ENCODE data around the gene SNX3.
A peak's percentile ranks its signal among the peaks of the same experiment; 100 is the strongest.

Gene SNX3

DNA sequence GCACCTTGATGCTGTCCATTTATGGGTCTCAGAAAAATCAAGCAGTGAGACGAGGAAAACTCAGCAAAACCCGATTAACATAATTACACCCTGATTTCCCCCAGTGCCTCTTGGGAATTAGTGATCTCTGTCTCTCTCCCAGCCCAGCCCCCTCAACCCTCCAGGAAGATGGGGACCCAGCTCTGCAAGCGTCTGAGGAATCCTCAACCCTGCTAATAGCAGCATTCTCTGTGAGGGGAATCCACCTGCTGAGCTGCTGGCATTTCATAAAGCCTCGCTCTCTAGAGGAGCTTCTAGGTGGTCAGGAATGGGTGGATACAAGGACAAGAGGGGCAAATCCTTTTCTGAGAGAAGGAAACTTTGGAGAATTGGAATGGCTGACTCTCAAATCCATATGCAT, 81.1 kb downstream of the SNX3 start:
- H3K4me3 ChIP-seq (ENCODE audit: low read depth, low read length), result no peak overlapping the region
- TF ChIP-seq, protein P1, sequence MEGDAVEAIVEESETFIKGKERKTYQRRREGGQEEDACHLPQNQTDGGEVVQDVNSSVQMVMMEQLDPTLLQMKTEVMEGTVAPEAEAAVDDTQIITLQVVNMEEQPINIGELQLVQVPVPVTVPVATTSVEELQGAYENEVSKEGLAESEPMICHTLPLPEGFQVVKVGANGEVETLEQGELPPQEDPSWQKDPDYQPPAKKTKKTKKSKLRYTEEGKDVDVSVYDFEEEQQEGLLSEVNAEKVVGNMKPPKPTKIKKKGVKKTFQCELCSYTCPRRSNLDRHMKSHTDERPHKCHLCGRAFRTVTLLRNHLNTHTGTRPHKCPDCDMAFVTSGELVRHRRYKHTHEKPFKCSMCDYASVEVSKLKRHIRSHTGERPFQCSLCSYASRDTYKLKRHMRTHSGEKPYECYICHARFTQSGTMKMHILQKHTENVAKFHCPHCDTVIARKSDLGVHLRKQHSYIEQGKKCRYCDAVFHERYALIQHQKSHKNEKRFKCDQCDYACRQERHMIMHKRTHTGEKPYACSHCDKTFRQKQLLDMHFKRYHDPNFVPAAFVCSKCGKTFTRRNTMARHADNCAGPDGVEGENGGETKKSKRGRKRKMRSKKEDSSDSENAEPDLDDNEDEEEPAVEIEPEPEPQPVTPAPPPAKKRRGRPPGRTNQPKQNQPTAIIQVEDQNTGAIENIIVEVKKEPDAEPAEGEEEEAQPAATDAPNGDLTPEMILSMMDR (IDR thresholded peaks at IDR 0.05; ENCODE audit: low read depth, low read length), result no peak
- TF ChIP-seq POLR2A (IDR thresholded peaks at IDR 0.05; ENCODE audit: extremely low read depth, insufficient read length) (no peak), MYC (IDR thresholded peaks at IDR 0.05; ENCODE audit: low read depth, low read length) (no peak)
- TF ChIP-seq, protein P2, sequence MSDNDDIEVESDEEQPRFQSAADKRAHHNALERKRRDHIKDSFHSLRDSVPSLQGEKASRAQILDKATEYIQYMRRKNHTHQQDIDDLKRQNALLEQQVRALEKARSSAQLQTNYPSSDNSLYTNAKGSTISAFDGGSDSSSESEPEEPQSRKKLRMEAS (IDR thresholded peaks at IDR 0.05; ENCODE audit: low read depth, low read length), result no peak
- DNase-seq (ENCODE audit: low read depth), result no peak

DNA sequence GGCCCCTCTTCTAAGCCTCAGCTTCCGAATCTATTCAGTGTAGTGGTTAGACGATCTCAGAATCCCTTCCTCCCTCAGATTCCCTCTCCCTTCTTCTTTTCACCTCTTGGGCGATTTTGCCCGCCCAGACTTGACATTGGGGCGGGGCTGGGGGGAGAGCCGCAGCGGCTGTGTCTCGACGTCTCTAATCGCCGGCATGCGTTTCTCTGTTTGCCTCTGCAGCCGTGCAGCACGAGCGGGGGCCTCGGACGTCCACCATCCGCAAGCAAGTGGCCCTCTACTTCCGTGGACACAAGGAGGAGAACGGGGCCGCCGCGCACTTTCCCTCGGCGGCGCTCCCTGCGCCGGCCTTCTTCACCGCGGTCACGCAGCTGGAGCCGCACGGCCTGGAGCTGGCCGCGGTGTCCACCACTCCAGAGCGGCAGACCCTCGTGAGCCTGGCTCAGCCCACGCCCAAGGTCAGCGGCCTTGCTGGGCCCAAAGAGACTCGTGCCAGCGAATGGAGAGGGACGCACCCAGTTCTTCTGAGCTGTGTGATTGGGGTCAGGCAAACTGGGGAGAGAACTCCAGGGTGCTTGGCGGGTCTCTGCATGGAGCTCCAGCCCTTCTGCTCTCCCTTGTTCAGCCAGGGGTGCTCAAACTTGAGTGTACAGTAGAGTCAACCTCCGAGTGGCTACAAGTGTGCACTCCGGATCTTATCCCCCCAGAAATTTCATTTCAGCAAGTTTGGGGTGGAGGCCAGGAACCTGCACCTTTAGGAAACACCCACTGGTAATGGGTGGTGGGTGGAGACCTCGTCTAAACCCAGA, 84.4 kb downstream of the SNX3 start:
- TF ChIP-seq, protein P2 (IDR thresholded peaks at IDR 0.05; ENCODE audit: low read depth, low read length), result no peak
- TF ChIP-seq MYC (IDR thresholded peaks at IDR 0.05; ENCODE audit: low read depth, low read length) (no peak), POLR2A (IDR thresholded peaks at IDR 0.05; ENCODE audit: extremely low read depth, insufficient read length) (no peak)
- TF ChIP-seq, protein P1 (IDR thresholded peaks at IDR 0.05; ENCODE audit: low read depth, low read length), result no peak
- no peak overlapping the region for H3K4me3 ChIP-seq (ENCODE audit: low read depth, low read length)
- DNase-seq (ENCODE audit: low read depth), result no peak

DNA sequence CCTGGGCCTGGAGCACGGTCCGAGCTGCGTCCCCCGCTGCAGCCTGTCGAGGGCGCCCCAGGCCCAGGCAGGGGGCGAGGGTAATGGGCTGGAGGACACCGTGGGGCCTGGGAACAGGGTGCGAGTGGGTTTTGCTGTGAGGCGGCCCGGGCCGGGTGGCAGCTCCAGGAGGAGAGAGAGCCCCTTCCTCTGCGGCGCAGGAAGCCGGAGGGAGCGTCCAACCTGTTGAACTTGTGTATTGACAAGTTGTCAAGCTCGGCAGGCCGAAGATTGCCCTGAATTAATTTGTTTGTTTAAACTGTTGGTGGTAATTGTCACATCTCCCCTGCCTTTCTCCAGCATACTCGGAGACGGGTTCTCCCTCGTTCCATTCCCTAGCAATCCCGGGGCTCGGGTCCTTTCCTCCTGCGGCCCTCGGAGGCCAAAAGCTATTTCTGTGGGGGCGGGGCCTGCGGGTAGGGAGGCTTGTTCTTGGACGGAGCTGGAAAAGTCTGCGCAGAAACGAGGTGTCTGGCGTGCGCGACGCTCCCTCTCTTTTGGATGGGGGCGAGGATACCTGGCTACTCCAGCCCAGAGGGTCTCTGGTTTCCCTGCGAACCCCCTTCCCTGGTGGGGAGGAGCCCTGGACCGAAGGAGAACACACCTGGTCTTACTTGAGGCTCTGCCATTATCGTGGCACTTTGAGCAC, 85.1 kb downstream of the SNX3 start:
- H3K4me3 ChIP-seq (ENCODE audit: low read depth, low read length), result no peak overlapping the region
- TF ChIP-seq POLR2A (IDR thresholded peaks at IDR 0.05; ENCODE audit: extremely low read depth, insufficient read length), result no peak
- no peak for TF ChIP-seq MYC (IDR thresholded peaks at IDR 0.05; ENCODE audit: low read depth, low read length)
- TF ChIP-seq, protein P1 (IDR thresholded peaks at IDR 0.05; ENCODE audit: low read depth, low read length), result peak; percentile 36
- TF ChIP-seq, protein P2 (IDR thresholded peaks at IDR 0.05; ENCODE audit: low read depth, low read length), result no peak
- DNase-seq (ENCODE audit: low read depth), result peak; percentile 39

DNA sequence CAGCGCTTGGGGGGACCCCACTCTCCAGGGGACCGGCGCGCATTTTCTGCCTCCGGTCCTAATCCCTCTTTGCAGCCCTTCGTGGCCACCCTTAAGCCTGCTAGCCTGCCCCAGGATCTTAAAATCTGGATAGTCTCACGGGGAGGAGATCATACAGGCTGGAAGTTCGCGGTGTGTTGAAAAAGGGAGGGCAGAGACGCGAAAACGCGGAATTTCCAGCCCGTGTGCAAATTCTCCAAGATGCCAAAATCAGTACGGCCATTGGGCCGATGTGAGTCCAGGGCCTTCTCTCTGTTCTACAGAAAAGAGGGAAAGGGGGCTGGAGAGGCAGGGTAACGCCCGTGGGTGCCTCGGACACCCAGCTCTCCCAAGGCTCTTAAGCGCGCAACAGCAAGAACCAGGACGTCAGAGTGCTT, 85.7 kb downstream of the SNX3 start:
- TF ChIP-seq, protein P1 (IDR thresholded peaks at IDR 0.05; ENCODE audit: low read depth, low read length), result no peak
- TF ChIP-seq, protein P2 (IDR thresholded peaks at IDR 0.05; ENCODE audit: low read depth, low read length), result no peak
- no peak overlapping the region for H3K4me3 ChIP-seq (ENCODE audit: low read depth, low read length)
- no peak for DNase-seq (ENCODE audit: low read depth)

DNA sequence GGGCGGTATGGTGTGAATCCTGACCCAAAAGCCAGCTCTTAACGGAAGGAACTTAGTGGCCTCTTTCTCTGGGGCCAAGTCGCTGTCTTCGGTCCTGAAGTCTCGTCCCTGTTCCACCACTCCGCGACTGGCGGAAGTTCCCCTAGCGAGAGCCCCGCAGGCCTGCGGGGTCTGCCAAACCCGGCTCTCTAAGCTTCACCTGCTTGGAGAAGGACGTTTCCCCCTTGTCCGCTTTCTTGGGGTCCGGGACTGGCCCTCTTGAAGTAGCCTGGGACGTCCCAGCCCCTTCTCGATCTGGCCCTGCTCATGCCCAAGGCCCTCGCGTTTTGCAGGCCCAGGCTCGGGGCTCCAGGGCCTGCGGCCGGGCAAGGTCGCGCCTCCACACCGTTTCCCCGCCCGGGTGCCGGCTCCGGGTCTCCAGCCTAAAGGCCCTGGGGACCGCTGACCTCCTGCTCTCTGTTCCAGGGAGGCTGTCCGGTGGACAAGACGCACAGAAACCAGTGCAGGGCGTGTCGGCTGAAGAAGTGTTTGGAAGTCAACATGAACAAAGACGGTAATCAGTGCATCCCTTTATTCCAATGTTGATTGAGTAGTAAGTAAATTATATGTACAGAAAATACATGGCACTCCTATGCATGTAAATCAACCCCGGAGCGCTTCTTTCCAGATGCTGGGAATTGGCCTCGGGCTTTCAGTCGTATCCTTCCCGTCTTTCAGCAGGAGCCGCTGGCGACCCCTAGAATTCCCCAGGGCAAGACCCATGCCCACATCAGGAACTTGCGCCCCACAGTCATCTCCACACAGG, 86.3 kb downstream of the SNX3 start:
- TF ChIP-seq POLR2A (IDR thresholded peaks at IDR 0.05; ENCODE audit: extremely low read depth, insufficient read length) (no peak), MYC (IDR thresholded peaks at IDR 0.05; ENCODE audit: low read depth, low read length) (no peak)
- TF ChIP-seq, protein P1 (IDR thresholded peaks at IDR 0.05; ENCODE audit: low read depth, low read length), result no peak
- TF ChIP-seq, protein P2 (IDR thresholded peaks at IDR 0.05; ENCODE audit: low read depth, low read length), result no peak
- DNase-seq (ENCODE audit: low read depth), result peak; percentile 36
- no peak overlapping the region for H3K4me3 ChIP-seq (ENCODE audit: low read depth, low read length)

Measured in NB4 (cell line).